ENCODE data around the gene RPS21. TPM values are rescaled to one million over a fixed set of nuclear protein-coding genes. Genes with fewer than 3 reads are reported as not detected.

RPS21 gene
- total RNA-seq, 2 experiments from 2014 or later = 3,015 to 3,210 TPM

DNA sequence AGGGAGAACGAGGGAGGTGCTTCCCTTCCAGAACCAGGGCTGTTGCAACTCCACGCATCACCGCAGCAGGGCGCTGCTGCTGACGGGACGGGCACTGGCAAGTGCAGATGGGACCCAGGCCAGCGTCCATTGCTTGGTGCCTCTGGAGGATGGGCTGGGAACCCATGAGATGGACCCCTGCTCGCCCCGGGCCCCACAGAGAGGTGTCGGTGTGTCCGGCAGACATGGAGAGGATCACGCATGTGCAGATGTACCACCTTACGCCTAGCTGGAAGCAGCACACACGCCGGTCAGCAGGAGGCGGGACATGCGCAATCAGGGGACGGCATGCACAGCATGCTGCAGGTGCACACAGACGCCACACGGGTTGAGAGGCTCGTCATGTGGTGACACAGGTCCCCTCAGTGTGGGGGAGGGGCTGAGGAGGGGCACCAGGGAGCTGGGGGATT is 14.5 kb downstream of the RPS21 start:
- Mint-ChIP-seq H3K4me3 (no peak overlapping the region), H3K36me3 (ENCODE audit: low read depth) (peaks cover 7% of the 10 kb centered on the region)

DNA sequence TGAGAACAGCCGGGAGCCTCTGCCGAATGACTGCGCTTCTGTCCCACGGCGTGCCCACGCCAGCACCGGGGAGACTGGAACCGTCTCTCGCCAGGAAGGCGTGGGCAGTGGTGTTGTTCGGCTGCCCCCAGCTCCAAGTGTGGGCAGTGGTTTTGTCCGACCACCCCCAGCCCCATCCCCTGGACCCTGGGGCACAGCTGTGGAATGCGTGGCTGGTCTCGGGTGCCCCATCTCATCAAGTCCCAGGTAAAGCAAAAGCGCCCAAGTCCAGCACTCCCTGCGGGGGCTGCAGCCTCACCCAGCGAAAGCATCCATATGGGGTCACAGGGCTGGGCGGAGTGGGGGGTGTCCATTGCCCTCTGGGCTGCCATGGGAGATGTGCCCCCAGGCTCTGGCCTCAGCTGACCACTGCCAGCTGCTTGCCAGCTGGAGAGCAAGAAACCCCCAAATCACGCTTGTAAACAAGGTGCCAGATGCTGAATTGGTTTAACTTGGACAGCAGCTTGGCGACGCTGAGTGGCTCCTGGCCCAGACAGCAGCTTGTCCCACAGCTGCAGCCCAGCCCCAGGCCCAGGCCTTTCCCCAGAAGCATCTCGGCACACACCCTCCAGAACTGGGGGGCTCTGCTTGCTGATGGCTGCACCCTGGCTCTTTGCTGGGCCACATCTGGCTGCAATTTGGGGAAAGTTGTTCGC is 15.7 kb downstream of the RPS21 start:
- Mint-ChIP-seq H3K4me3 (no peak overlapping the region), H3K27me3 (no peaks in the 10 kb centered on the region), H3K27ac (no peak overlapping the region), H3K36me3 (ENCODE audit: low read depth) (peaks cover 1% of the 10 kb centered on the region), H3K9me3 (no peaks in the 10 kb centered on the region), H3K4me1 (ENCODE audit: low read depth) (peaks cover 14% of the 10 kb centered on the region)
- no peak overlapping the region for H3K27ac ChIP-seq (ENCODE audit: low read depth in 1 of 2, low read length in 2 of 2)
- peaks cover 2% of the 10 kb centered on the region for H3K36me3 ChIP-seq (ENCODE audit: insufficient read depth, low read length)
- ATAC-seq (ENCODE audit: poor library complexity) (no peak), DNase-seq (no peak)
- CTCF ChIA-PET = no interaction called here
- POLR2A ChIA-PET = no interaction called here
- peaks cover 0 to 11% of the 10 kb centered on the region in 2 experiments for H3K9me3 ChIP-seq (ENCODE audit: control insufficient read depth in 1 of 2, insufficient read depth in 1 of 2, low read length in 2 of 2)
- intact Hi-C loops (cut with DNase I, micrococcal nuclease) = loop anchor here in 1 of 2 experiments (5.0 kb wide), 1 partner anchor 220 kb away; the partner anchor contains the start of gene MTG2
- H3K4me3 ChIP-seq (ENCODE audit: low read length) = no peak overlapping the region
- no peaks in the 10 kb centered on the region for H3K27me3 ChIP-seq (ENCODE audit: control insufficient read depth in 1 of 2, insufficient read depth in 2 of 2, low read length in 2 of 2)
- H3K4me1 ChIP-seq (ENCODE audit: insufficient read depth, low read length) = peaks cover 26% of the 10 kb centered on the region
- TF ChIP-seq, protein P1, sequence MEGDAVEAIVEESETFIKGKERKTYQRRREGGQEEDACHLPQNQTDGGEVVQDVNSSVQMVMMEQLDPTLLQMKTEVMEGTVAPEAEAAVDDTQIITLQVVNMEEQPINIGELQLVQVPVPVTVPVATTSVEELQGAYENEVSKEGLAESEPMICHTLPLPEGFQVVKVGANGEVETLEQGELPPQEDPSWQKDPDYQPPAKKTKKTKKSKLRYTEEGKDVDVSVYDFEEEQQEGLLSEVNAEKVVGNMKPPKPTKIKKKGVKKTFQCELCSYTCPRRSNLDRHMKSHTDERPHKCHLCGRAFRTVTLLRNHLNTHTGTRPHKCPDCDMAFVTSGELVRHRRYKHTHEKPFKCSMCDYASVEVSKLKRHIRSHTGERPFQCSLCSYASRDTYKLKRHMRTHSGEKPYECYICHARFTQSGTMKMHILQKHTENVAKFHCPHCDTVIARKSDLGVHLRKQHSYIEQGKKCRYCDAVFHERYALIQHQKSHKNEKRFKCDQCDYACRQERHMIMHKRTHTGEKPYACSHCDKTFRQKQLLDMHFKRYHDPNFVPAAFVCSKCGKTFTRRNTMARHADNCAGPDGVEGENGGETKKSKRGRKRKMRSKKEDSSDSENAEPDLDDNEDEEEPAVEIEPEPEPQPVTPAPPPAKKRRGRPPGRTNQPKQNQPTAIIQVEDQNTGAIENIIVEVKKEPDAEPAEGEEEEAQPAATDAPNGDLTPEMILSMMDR (IDR thresholded peaks at IDR 0.05) = no peak

More for the DNA sequence above, 14.5 kb downstream of the RPS21 start:
- no peak overlapping the region for H3K4me3 ChIP-seq (ENCODE audit: low read length)
- Mint-ChIP-seq H3K27me3 (no peaks in the 10 kb centered on the region), H3K27ac (no peak overlapping the region), H3K9me3 (no peaks in the 10 kb centered on the region), H3K4me1 (ENCODE audit: low read depth) (peaks cover 14% of the 10 kb centered on the region)
- ChIA-PET CTCF (no interaction called here), POLR2A (no interaction called here)
- peaks cover 2% of the 10 kb centered on the region for H3K36me3 ChIP-seq (ENCODE audit: insufficient read depth, low read length)
- H3K9me3 ChIP-seq (ENCODE audit: control insufficient read depth in 1 of 2, insufficient read depth in 1 of 2, low read length in 2 of 2) = peaks cover 0 to 12% of the 10 kb centered on the region in 2 experiments
- peaks cover 18% of the 10 kb centered on the region for H3K4me1 ChIP-seq (ENCODE audit: insufficient read depth, low read length)
- no peak overlapping the region for H3K27ac ChIP-seq (ENCODE audit: low read depth in 1 of 2, low read length in 2 of 2)
- TF ChIP-seq, protein P1 (IDR thresholded peaks at IDR 0.05) = no peak
- intact Hi-C loops (cut with DNase I, micrococcal nuclease) = loop anchor here in 1 of 2 experiments (5.0 kb wide), 1 partner anchor 219 kb away; the partner anchor contains the start of gene MTG2
- DNase-seq (no peak), ATAC-seq (ENCODE audit: poor library complexity) (no peak)
- no peaks in the 10 kb centered on the region for H3K27me3 ChIP-seq (ENCODE audit: control insufficient read depth in 1 of 2, insufficient read depth in 2 of 2, low read length in 2 of 2)

DNA sequence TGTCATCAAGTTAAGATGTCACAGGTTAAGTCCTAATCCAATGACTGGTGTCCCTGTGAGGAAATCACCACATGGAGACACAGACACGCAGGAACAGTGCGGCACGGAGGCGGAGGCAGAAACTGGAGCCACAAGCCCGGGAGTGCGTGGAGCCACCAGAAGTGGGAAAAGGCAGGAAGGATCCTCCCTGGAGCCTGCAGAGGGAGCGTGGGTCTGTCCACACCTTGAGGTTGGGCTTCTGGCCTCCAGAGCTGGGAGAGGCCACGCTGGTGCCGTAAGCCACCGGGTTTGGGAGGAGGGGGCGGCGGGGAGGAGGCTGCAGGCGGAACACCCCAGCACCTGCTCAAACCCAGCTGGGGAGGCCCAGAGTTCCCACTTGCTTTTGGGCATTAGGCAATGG is 16.4 kb downstream of the RPS21 start:
- no peaks in the 10 kb centered on the region for H3K9me3 Mint-ChIP-seq
- H3K36me3 Mint-ChIP-seq (ENCODE audit: low read depth) = no peaks in the 10 kb centered on the region
- H3K4me1 Mint-ChIP-seq (ENCODE audit: low read depth) = peaks cover 14% of the 10 kb centered on the region
- no peaks in the 10 kb centered on the region for H3K27me3 ChIP-seq (ENCODE audit: control insufficient read depth in 1 of 2, insufficient read depth in 2 of 2, low read length in 2 of 2)
- ChIA-PET POLR2A (no interaction called here), CTCF (no interaction called here)
- ATAC-seq (ENCODE audit: poor library complexity) = no peak
- no peak overlapping the region for H3K27ac Mint-ChIP-seq
- peaks cover 2% of the 10 kb centered on the region for H3K36me3 ChIP-seq (ENCODE audit: insufficient read depth, low read length)
- intact Hi-C loops (cut with DNase I, micrococcal nuclease) = loop anchor here in 1 of 2 experiments (5.0 kb wide), 1 partner anchor 221 kb away; the partner anchor contains the start of gene MTG2
- H3K9me3 ChIP-seq (ENCODE audit: control insufficient read depth in 1 of 2, insufficient read depth in 1 of 2, low read length in 2 of 2) = peaks cover 0 to 11% of the 10 kb centered on the region in 2 experiments
- TF ChIP-seq, protein P1 (IDR thresholded peaks at IDR 0.05) = no peak
- no peaks in the 10 kb centered on the region for H3K27me3 Mint-ChIP-seq
- H3K4me1 ChIP-seq (ENCODE audit: insufficient read depth, low read length) = peaks cover 33% of the 10 kb centered on the region
- H3K27ac ChIP-seq (ENCODE audit: low read depth in 1 of 2, low read length in 2 of 2) = no peak overlapping the region
- DNase-seq = no peak
- peak overlapping the region; percentile 56 for H3K4me3 Mint-ChIP-seq
- H3K4me3 ChIP-seq (ENCODE audit: low read length) = no peak overlapping the region
